ENCODE results near the gene TIMELESS. TPM values are rescaled to one million over a fixed set of nuclear protein-coding genes. Genes with fewer than 3 reads are reported as not detected.

The TIMELESS gene
- total and polyA plus RNA-seq, 2 donors from 2014 or later, result 5.5 to 9.2 TPM

GRCh38 chr12:56474389-56474788 is 25.2 kb upstream of the TIMELESS start:
- Histone ChIP-seq H3K36me3 (ENCODE audit: control insufficient read depth in 2 of 3, insufficient read depth in 3 of 3, low read length in 3 of 3) (peaks cover 0 to 3% (median 2%) of the 10 kb centered on the region in 3 donors), H3K27me3 (ENCODE audit: control insufficient read depth, insufficient read depth, low read length) (no peaks in the 10 kb centered on the region), H3K27ac (ENCODE audit: low read depth in 2 of 2, low read length in 2 of 2) (no peak overlapping the region), H3K4me1 (ENCODE audit: control insufficient read depth in 2 of 3, insufficient read depth in 2 of 3, low read depth in 1 of 3, low read length in 3 of 3) (peaks cover 0 to 4% (median 0%) of the 10 kb centered on the region in 3 donors), H3K9ac (ENCODE audit: low read length in 3 of 3) (no peak overlapping the region), H3K9me3 (ENCODE audit: control insufficient read depth in 2 of 3, insufficient read depth in 1 of 3, low read length in 3 of 3) (no peaks in the 10 kb centered on the region), H3K4me3 (ENCODE audit: low read length in 3 of 3) (no peak overlapping the region)
- no peak for TF ChIP-seq CTCF (IDR thresholded peaks at IDR 0.05; ENCODE audit: borderline replicate concordance, extremely low read depth, insufficient read depth)
- intact Hi-C loops (cut with DNase I), result no loop called here
- no peak for FAIRE-seq
- DNase-seq, result no peak

DNA sequence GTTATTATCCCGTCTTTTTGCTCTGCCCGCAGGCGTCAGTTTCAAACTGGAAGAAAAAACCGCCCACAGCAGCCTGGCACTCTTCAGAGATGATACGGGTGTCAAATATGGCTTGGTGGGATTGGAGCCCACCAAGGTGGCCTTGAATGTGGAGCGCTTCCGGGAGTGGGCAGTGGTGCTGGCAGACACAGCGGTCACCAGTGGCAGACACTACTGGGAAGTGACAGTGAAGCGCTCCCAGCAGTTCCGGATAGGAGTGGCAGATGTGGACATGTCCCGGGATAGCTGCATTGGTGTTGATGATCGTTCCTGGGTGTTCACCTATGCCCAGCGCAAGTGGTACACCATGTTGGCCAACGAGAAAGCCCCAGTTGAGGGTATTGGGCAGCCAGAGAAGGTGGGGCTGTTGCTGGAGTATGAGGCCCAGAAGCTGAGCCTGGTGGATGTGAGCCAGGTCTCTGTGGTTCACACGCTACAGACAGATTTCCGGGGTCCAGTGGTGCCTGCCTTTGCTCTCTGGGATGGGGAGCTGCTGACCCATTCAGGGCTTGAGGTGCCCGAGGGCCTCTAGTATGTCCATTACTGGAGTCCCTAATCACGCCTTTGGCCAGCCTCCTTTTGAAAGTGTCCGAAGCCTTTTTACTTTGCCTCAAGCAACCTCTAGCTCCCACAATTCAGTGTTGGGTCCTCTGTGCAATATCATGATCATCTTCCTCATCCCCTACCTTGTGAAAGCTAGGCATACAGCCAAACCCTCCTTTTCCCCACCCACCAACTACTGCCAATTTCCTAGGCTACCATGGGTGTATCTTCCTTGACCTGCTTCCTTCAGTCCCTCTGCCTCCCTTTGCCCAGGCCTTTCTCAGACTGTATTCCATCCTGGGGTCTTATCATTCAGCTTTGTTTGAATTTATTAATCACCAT is 20.0 kb upstream of the TIMELESS start:
- peak in 2 of 5 donors; percentile 19 to 62 for DNase-seq
- peaks cover 0 to 10% (median 0%) of the 10 kb centered on the region in 3 donors for H3K4me1 ChIP-seq (ENCODE audit: control insufficient read depth in 2 of 3, insufficient read depth in 2 of 3, low read depth in 1 of 3, low read length in 3 of 3)
- TF ChIP-seq CTCF (IDR thresholded peaks at IDR 0.05; ENCODE audit: borderline replicate concordance, extremely low read depth, insufficient read depth), result no peak
- H3K27me3 ChIP-seq (ENCODE audit: control insufficient read depth, insufficient read depth, low read length), result no peaks in the 10 kb centered on the region
- peak overlapping the region; percentile 95 to 99 (median 98) for H3K9ac ChIP-seq (ENCODE audit: low read length in 3 of 3)
- H3K4me3 ChIP-seq (ENCODE audit: low read length in 3 of 3), result peak overlapping the region; percentile 83 to 99 (median 99)
- intact Hi-C loops (cut with DNase I), result no loop called here
- no peaks in the 10 kb centered on the region for H3K9me3 ChIP-seq (ENCODE audit: control insufficient read depth in 2 of 3, insufficient read depth in 1 of 3, low read length in 3 of 3)
- peaks cover 0 to 2% (median 0%) of the 10 kb centered on the region in 3 donors for H3K36me3 ChIP-seq (ENCODE audit: control insufficient read depth in 2 of 3, insufficient read depth in 3 of 3, low read length in 3 of 3)
- no peak for FAIRE-seq
- H3K27ac ChIP-seq (ENCODE audit: low read depth in 2 of 2, low read length in 2 of 2), result peak overlapping the region; percentile 77 to 92

GRCh38 chr12:56468216-56469006 is 19.2 kb upstream of the TIMELESS start, which contains the start of gene SPRYD4:
Gene SPRYD4, plus strand, starts transcription at chr12:56468578. Its CDS starts 14 bp downstream, at chr12:56468592.
- Histone ChIP-seq H3K4me1 (ENCODE audit: control insufficient read depth in 2 of 3, insufficient read depth in 2 of 3, low read depth in 1 of 3, low read length in 3 of 3) (peaks cover 0 to 10% (median 2%) of the 10 kb centered on the region in 3 donors), H3K27ac (ENCODE audit: low read depth in 2 of 2, low read length in 2 of 2) (peak within 1 kb of the TSS; percentile 90 to 92), H3K9me3 (ENCODE audit: control insufficient read depth in 2 of 3, insufficient read depth in 1 of 3, low read length in 3 of 3) (no peaks in the 10 kb centered on the region), H3K27me3 (ENCODE audit: control insufficient read depth, insufficient read depth, low read length) (no peaks in the 10 kb centered on the region), H3K36me3 (ENCODE audit: control insufficient read depth in 2 of 3, insufficient read depth in 3 of 3, low read length in 3 of 3) (peaks cover 0 to 2% (median 0%) of the 10 kb centered on the region in 3 donors), H3K9ac (ENCODE audit: low read length in 3 of 3) (peak within 1 kb of the TSS; percentile 95 to 99 (median 98)), H3K4me3 (ENCODE audit: low read length in 3 of 3) (peak within 1 kb of the TSS; percentile 83 to 99 (median 99))
- intact Hi-C loops (cut with DNase I), result no loop called here
- TF ChIP-seq CTCF (IDR thresholded peaks at IDR 0.05; ENCODE audit: borderline replicate concordance, extremely low read depth, insufficient read depth), result peak; percentile 57
- FAIRE-seq (no peak), DNase-seq (peak; percentile 92 to 98 (median 95))

Measured in kidney (tissue), 14 donors.